ENCODE measurements around the gene FAM168B.

The FAM168B gene

DNA sequence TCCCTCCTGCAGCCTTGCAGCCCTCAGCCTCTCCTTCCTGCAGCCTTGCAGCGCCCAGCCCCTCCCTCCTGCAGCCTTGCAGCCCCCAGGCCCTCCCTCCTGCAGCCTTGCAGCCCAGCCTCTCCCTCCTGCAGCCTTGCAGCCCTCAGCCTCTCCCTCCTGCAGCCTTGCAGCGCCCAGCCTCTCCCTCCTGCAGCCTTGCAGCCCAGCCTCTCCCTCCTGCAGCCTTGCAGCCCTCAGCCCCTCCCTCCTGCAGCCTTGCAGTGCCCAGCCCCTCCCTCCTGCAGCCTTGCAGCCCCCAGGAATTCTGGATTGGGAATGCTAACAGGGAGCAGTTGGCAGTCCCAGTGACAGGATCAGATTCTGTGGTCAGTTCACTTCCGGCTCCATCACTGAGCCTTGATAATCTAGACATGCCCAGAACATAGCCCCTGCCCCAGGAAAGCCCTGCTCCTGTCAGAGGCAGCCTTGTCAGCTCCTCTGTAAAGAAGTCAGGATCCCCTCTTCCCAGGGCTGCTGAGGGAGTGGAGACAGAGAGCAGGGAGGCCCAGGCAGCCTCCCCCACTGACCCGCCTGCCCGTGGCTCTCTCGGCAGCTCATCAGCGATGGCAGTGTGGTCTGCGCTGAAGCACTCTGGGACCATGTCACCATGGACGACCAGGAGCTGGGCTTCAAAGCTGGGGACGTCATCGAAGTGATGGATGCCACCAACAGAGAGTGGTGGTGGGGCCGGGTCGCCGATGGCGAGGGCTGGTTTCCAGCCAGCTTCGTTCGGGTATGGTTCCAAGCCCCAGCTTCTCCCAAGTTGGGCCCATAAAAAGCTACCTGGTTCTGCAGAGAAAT is 54.8 kb downstream of the FAM168B start:
- DNase-seq = no peak

DNA sequence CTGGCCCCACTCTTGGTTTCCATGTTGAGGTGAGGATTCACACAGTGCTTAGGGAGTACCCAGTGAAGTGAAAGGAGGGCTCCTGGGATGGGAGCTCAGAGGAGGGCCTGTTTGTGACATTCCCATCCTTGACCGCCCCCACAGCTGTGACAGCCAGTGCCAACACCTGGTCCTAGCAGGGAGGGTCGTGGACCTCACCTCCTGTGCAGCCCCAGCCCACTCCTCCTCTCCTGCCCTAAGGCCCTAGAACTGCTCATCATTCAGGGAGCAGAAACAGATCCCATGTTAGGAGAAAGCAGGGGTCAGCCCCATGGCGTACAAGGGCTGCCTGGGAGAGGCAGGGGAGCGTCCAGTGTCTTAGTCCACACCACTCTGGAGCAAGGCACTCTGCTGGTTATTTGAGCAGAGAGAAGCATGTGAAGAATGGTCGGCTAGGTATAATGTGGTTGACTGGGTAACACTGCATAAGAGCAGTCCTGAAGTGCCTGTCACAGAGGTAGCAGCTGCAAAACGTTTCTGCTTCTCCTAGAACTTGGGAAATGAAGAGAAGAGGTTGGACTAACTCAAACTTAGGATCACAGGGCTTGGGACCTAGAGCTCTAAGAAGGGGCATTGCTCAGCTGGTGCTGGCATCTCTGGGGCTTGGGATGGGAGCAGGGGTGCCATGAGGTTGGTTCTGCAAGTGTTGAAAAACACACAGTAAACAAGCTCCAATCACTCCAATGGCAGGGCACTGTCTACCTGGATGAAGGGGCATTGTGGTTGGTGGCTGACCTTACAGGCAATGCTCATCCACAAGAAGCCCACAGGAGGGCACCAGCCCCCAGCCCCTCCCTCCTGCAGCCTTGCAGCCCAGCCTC is 55.6 kb downstream of the FAM168B start:
- DNase-seq = no peak

GRCh38 chr2:131036696-131037397 is 56.4 kb downstream of the FAM168B start:
- DNase-seq = no peak

GRCh38 chr2:131036269-131036668 is 57.0 kb downstream of the FAM168B start:
- DNase-seq = no peak

DNA sequence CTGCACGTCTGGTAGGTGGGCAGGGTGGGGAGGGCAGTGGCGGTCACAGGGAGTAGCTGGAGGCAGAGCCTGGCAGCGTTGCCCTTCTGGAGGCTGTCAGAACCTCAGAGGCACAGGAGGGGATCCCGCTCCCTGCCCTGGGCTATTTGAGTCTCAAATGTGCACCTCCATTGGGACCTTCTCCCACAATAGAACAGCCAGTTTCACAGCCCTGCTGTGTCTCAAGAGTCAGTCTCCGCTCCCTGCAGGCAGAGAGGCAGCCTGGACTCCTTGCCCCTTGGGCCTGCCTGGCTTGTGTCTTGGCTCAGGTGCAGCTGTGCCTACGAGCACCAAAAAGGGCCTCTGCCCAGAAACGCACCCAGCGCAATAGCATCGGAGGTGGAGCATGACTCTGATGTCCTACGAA is 57.4 kb downstream of the FAM168B start:
- DNase-seq = no peak

DNA sequence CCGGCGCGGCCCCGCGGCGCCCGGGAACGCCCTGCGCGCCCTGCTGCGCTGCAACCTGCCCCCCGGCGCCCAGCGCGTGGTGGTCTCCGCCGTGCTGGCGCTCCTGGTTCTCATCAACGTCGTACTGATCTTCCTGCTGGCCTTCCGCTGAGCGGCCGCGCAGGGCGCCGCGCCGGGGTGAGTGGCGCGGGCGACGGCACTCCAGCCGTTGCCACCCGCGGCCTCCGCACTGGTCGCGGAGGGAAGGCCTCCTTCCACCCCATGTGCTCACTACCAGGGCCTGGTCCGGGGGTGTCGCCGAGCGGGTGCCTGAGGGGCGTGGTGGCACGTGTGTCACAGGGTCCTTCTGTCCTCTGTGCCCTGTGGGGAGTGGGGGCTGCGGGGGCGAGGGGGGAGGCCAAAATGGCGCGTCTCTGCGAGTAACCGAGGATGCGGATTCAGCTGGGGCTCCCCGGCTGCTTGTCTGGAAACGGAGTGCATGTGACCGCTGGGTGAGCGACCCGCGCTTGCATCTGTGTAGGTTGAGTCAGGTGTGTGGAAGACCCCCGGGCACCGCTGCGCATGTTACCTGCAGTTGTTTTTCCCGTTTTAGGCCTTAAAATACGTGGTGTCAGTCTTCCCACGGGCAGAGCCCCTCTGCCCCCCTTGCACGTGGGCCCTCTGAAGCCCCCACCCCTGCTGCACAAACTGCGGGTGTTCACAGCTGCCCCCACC is 58.0 kb downstream of the FAM168B start:
- no peak for DNase-seq

GRCh38 chr2:131034122-131035051 is 58.9 kb downstream of the FAM168B start:
- DNase-seq = no peak

GRCh38 chr2:131033786-131034121 is 59.5 kb downstream of the FAM168B start:
- no peak for DNase-seq

GRCh38 chr2:131032393-131032836 is 60.8 kb downstream of the FAM168B start:
- no peak for DNase-seq

GRCh38 chr2:131031875-131032274 is 61.4 kb downstream of the FAM168B start:
- no peak for DNase-seq

GRCh38 chr2:131031431-131031841 is 61.8 kb downstream of the FAM168B start:
- DNase-seq = no peak

DNA sequence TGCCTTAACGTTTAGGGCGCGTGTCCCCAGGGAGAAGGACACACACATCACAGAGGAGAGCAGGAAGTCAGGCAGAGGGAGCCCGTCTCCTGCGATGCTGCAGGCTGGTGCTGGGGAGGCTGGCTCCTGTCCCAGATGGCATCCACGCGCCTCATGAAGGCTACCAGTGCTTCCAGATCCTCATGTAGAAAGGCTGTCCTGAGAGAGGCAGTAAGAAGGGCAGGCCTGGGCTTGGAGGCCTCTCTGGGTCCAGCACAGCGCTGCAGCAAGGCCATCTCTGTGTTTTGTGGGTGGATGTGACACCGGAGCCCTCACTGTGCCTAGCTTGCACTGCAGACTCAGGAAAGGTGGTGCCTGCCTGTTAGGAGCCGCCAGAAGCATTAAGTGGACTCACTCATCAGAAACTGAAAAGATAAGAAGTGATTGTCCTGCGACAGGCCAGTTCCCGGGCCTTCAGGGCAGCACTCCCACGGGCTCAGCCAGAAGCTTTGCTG is 62.7 kb downstream of the FAM168B start:
- DNase-seq = no peak

DNA sequence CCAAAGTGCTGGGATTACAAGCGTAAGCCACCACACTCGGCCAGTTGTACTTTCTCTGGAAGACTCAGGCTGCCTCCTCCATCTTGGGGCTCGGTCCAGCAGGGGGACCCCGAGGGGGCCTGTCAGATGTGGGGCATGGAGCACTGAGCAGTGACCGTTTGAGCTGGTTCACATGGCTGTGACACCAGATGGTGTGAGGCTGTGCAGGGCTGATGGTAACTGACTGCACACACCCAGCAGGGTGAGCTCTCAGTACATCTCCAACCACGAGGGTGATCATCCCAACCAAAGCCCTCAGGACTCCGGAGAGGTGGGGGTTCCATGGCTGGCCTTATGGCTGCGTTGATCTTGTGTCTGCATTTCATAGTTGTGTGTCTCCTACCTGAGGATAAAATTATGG is 63.4 kb downstream of the FAM168B start:
- DNase-seq = no peak

DNA sequence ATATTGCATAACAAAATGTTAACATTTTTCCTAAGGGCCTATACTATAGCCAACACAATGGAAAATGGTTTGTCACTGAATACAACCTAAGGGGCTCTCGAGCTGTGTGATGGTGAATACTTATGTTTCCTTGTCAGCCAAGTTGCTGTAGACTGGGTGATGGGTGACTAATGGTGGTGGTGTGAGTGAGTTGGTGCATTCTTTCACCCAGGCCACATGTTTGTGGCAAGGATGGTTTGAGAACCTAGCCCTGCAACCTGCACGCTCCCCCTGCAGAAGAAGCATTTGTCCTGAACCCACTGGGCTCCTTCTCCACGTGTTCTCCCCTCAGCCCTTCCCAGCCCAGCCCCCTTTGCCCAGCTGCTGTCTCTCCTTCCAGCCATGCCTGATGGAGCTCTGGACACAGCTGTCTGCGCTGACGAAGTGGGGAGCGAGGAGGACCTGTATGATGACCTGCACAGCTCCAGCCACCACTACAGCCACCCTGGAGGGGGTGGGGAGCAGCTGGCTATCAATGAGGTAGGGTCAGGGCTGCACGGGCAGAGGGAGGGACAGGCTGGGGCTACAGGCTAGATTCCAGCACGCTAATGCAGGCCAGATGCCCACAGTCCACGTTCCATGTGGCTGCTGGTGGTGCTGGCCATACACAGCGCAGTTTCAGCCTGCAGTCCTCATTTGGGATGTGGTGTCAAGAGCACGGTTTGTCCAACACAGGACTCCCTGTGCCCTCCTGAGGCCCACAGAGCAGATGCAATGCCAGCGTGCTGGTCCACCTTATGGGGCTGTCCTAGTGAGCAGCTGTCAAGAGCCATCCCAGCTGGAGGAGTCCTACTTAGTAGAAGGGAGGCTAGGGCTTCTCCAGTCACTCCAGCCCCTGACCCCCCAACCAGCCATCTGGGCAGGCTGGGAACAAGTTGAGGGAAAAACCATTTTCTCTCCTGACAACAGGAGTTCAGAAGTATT is 65.4 kb downstream of the FAM168B start:
- DNase-seq = no peak

- no peak for DNase-seq
Observed at GRCh38 chr2:131026919-131027318, 66.3 kb downstream of the FAM168B start.

DNA sequence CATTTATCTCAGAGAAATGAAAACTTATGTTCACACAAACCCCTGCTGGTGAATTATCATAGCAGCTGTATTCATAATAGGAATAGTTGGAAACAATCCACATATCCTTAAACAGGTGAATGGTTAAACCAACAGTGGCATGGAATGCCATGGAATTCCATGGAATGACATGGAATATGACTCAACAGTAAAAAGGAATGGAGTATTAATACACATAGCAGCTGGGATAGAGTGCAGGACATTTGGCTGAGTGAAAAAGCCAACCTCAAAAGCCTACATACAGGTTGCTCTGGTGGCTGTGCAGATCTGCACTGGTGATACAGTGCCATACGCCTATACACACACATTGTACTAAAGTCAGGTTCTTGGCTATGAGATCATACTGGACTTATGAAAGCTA is 69.5 kb downstream of the FAM168B start:
- no peak for DNase-seq

DNA sequence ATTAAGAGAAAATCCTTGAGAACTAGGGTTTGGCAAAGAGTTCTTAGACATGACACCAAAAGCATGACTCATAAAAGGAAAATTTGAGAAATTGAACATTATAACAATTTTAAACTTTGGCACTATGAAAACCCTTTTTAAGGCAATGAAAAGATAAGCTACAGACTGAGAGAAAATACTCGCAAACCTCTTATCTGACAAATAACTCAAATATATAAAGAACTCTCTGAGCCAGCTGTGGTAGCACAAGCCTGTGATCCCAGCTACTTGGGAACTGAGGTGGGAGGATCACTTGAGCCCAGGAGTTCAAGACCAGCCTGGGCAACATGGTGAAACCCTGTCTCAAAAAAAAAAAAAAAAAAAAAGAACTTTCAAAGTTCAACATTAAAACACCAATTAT is 70.5 kb downstream of the FAM168B start:
- no peak for DNase-seq

- no peak for DNase-seq
Observed at GRCh38 chr2:131016826-131017741, 76.2 kb downstream of the FAM168B start.

DNA sequence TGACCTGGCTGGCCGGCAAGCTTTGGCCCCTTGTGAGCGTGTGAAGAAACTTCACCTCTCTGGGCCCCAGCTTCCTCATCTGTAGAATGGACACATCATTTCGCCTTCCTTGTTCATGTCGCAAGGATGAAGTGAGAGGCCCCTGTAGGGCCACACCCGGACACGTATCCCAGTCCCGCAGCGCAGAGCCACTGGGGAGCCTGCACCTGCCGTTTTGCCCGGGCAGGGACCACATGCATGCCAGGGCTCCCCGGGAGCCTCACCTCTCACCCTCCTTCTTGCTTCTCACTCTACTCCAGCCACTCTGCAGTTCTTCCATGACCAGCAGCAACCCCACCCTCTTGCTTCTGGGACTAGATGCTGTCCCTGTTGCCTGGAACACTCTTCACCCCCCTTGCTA is 77.5 kb downstream of the FAM168B start:
- no peak for DNase-seq
